Measurements from ENCODE around the gene UNC13B. TPM values are rescaled to one million over a fixed set of nuclear protein-coding genes. Genes with fewer than 3 reads are reported as not detected.
"Not testable (repeated sequence)": the region's sequence is repeated elsewhere in the genome, so short reads cannot be mapped to it uniquely, and the experiment has no call there.

The UNC13B gene
- total RNA-seq, 4 donors from 2014 or later: 19.1 to 46.9 (median 35.1) TPM

GRCh38 chr9:35152926-35153325 lies 8.9 kb upstream of the UNC13B start:
- H3K27ac ChIP-seq: no peak overlapping the region
- no peaks in the 10 kb centered on the region for H3K36me3 ChIP-seq
- no peak for DNase-seq
- H3K4me1 ChIP-seq: no peaks in the 10 kb centered on the region
- no peaks in the 10 kb centered on the region for H3K9me3 ChIP-seq
- H3K27me3 ChIP-seq: no peaks in the 10 kb centered on the region
- H3K4me3 ChIP-seq (replicated peaks in 1 of 3): no peak overlapping the region
- intact Hi-C loops (cut with DNase I): no loop called here
- no peak for TF ChIP-seq CTCF (IDR thresholded peaks at IDR 0.05)
- TF ChIP-seq POLR2A (IDR thresholded peaks at IDR 0.05): no peak
- WGBS, 2 donors: 93 to 94% methylated on average over 9 of the region's 9 CpGs

GRCh38 chr9:35156781-35157180 lies 5.0 kb upstream of the UNC13B start:
- intact Hi-C loops (cut with DNase I): no loop called here
- Histone ChIP-seq H3K27ac (no peak overlapping the region), H3K9me3 (no peaks in the 10 kb centered on the region)

GRCh38 chr9:35157836-35158235 lies 4.0 kb upstream of the UNC13B start:
- WGBS, 2 donors: 74 to 75% methylated on average over 6 of the region's 6 CpGs
- DNase-seq; intact Hi-C loops (cut with DNase I): not testable (repeated sequence)

More at GRCh38 chr9:35156781-35157180, 5.0 kb upstream of the UNC13B start:
- no peaks in the 10 kb centered on the region for H3K27me3 ChIP-seq
- no peak for DNase-seq
- TF ChIP-seq POLR2A (IDR thresholded peaks at IDR 0.05) (no peak), CTCF (IDR thresholded peaks at IDR 0.05) (no peak)
- no peak overlapping the region for H3K4me3 ChIP-seq (replicated peaks in 1 of 3)
- no peaks in the 10 kb centered on the region for H3K36me3 ChIP-seq
- no peaks in the 10 kb centered on the region for H3K4me1 ChIP-seq

GRCh38 chr9:35158501-35159280 lies 3.1 kb upstream of the UNC13B start:
- Histone ChIP-seq H3K27me3 (no peaks in the 10 kb centered on the region), H3K9me3 (no peaks in the 10 kb centered on the region), H3K4me3 (replicated peaks in 1 of 3) (no peak overlapping the region), H3K4me1 (peaks cover 10% of the 10 kb centered on the region in 2 donors), H3K27ac (no peak overlapping the region), H3K36me3 (no peaks in the 10 kb centered on the region)
- 86 to 89% methylated on average over 10 of the region's 10 CpGs for WGBS, 2 donors
- no peak for TF ChIP-seq CTCF (IDR thresholded peaks at IDR 0.05)
- no peak for TF ChIP-seq POLR2A (IDR thresholded peaks at IDR 0.05)
- intact Hi-C loops (cut with DNase I): no loop called here
- no peak for DNase-seq

More at GRCh38 chr9:35157836-35158235, 4.0 kb upstream of the UNC13B start:
- H3K27me3 ChIP-seq; H3K27ac ChIP-seq; H3K36me3 ChIP-seq; H3K9me3 ChIP-seq; H3K4me1 ChIP-seq; H3K4me3 ChIP-seq (replicated peaks in 1 of 3): not testable (repeated sequence)

GRCh38 chr9:35162605-35163315 lies 951 bp downstream of the UNC13B start:
- no peak for DNase-seq
- no peak for TF ChIP-seq POLR2A (IDR thresholded peaks at IDR 0.05)
- TF ChIP-seq CTCF (IDR thresholded peaks at IDR 0.05): no peak
- Histone ChIP-seq H3K36me3 (no peaks in the 10 kb centered on the region), H3K27me3 (no peaks in the 10 kb centered on the region), H3K9me3 (no peaks in the 10 kb centered on the region), H3K4me1 (peaks cover 10% of the 10 kb centered on the region in 2 donors), H3K27ac (peak overlapping the region; percentile 68 to 89 (median 81)), H3K4me3 (replicated peaks in 1 of 3) (peak overlapping the region; percentile 51 to 74 (median 72))
- intact Hi-C loops (cut with DNase I): no loop called here
- 17 to 19% methylated on average over 11 of the region's 11 CpGs for WGBS, 2 donors
